HG03095 (cell line): ENCODE measurements around the gene RPTOR.
"Not testable (repeated sequence)": the region's sequence is repeated elsewhere in the genome, so short reads cannot be mapped to it uniquely, and the experiment has no call there.

ENCODE experiments used
- ATAC-seq: cut with Tn5 transposase; IDR thresholded peaks from one replicate; pipeline ENCODE4 v1.9.1; 2021; ENCODE audit warnings: moderate library complexity; ENCODE audit not compliant: unreplicated experiment

Gene RPTOR

DNA sequence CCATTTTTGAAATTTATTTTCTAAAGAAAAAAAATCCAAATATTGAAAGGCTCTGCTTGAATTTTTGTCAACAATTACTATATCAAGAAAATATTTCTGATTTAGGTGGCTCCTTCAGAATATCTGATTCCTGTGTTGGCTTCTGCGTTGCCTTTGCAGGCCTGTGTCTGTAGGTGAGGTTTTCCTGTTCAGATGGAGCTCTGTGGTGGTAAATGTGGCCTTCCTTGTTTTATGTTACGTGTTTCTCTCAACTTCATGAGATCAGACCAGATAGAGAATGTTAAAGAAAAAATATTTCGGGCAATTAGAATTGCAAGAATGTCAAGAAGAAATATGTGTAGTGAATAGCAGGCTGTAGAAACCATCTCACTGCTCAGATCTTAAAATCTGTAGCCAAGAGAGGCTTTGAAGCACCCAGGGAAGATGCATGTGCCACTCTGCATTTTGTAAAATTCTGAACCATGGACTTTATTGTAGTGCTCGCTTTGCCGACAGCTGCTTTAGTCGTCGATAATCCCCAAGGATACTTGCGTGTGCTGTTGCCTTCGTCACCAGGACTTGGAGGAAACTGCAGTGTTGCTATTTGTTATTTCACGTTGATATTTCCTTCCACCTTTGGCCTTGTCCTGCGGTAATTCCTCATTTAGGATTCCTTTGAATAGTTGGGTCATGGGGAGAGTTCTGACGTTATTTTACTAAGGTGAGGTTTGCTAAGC lies 69.9 kb downstream of the RPTOR start:
- no peak for ATAC-seq

GRCh38 chr17:80615376-80615775 lies 70.7 kb downstream of the RPTOR start:
- ATAC-seq = no peak

- no peak for ATAC-seq
These were observed 72.1 kb downstream of the RPTOR start for GRCh38 chr17:80616705-80617104.

GRCh38 chr17:80618304-80618703 lies 73.7 kb downstream of the RPTOR start:
- no peak for ATAC-seq

- no peak for ATAC-seq
These were observed 75.0 kb downstream of the RPTOR start for GRCh38 chr17:80619535-80620235.

DNA sequence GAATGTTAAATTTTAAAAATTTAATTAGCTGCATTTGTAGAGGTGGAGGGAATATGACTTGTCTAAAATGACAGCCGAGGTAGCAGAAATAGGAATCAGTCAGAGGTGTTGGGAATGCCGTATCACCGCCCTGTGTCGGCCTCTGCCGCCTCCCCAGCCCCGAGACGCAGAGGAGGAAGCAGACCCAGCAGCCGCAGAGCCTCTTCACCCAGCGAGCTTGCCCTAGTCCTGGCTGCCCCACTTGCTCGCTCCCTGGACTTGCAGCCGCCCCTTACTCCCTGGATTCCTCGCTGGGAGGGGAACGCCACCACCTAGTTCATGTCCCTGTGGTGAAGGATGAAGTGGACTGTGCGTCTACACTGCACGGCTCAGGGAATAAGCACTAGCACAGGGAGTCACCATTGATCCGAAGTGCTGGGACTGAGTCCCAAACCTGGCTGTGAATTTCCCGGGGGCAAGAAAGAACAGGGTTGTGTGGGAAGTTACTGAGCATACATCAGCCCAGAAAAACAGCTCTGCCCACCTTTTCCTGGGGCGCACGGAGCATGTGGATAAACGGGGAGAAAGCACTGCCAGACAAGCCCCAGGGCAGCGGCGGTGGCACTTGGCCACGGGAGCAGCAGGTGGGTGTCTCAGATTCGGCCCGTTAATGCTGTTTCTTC lies 76.8 kb downstream of the RPTOR start:
- ATAC-seq = no peak

DNA sequence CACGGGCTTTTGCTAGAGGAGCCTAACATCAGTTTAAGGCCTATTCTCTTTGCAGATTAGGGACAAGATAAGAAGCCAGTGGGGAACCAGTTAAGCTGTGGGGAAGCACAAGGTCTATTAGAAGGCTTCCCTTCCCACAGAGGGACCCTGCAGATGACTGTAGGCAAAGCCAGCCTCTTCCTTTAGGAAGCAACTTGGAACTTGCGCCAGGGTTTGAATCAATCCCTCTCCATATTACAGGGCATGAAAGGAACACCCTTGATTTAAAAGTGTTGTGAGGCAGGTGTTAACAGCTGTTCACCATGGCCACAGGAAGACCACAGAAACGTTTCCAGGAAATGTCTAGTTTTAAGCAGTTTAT lies 77.3 kb downstream of the RPTOR start:
- no peak for ATAC-seq

DNA sequence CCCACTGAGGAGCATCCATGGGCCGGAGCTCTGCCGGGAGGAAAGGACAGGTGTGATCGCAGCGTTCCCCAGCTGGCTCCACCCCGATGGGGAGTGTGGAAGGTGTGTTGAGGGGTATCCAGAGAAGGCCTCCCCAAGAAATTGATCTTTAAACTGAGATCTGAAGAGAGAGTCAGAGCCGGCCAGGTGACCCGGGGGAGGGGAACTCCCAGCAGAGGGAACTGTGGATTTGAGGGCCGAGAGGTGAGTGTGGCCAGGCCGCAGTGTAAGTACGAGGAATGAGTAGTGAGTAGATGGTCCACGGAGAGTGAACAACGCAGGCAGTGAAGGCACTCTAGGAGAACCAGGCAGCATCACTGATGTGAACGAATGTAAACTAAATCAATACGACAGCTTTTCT lies 80.2 kb downstream of the RPTOR start:
- no peak for ATAC-seq

- ATAC-seq = no peak
These were observed 81.0 kb downstream of the RPTOR start for GRCh38 chr17:80625627-80626026.

DNA sequence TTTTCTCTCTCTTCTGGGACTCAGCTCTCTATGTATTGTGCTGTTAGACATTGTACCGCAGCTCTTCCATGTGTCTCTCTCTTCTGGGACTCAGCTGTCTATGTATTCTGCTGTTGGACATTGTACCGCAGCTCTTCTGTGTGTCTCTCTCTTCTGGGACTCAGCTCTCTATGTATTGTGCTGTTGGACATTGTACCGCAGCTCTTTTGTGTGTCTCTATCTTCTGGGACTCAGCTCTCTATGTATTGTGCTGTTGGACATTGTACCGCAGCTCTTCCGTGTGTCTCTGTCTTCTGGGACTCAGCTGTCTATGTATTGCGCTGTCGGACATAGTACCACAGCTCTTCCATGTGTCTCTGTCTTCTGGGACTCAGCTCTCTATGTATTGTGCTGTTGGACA lies 84.2 kb downstream of the RPTOR start:
- ATAC-seq = not testable (repeated sequence)

DNA sequence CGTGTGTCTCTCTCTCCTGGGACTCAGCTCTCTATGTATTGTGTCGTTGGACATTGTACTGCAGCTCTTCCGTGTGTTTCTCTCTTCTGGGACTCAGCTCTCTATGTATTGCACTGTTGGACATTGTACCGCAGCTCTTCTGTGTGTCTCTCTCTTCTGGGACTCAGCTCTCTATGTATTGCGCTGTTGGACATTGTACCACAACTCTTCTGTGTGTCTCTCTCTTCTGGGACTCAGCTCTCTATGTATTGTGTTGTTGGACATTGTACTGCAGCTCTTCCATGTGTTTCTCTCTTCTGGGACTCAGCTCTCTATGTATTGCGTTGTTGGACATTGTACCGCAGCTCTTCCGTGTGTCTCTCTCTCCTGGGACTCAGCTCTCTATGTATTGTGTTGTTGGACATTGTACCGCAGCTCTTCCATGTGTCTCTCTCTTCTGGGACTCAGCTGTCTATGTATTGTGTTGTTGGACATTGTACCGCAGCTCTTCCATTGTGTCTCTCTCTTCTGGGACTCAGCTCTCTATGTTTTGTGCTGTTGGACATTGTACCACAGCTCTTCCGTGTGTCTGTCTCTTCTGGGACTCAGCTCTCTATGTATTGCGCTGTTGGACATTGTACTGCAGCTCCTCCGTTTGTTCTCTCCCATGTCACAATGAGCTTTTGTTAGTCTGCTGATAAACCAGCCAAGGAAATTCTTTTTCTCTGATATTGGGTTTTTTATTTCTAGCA lies 84.8 kb downstream of the RPTOR start:
- no peak for ATAC-seq

DNA sequence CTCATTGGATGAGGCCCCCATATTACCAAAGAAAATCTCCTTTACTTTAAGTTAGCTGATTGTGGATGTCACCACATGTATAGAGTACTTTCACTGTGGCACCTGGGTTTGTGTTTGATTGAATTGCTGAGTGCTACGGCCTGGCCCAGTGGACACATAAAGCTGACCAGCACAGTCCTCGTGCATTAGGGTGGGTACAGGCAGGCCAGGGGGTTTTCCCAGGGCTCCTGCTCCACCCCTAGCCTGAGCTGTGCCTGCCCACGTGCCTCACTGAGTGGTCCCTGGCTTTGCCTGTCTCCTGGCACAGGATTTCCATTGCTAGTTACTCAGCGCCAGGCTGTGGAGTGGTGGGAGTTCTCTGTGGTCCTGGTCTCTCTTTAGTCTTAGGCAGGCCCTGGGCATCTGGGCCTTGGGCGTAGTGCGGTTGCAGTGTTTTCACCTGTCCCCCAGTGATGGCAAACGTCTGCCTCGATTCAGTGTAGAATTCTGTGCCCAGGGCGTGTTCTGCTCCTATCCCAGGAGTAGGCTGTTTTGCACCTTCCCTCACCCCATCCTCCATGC lies 86.0 kb downstream of the RPTOR start:
- no peak for ATAC-seq

- ATAC-seq = no peak
These were observed 86.8 kb downstream of the RPTOR start for GRCh38 chr17:80631142-80632045.

GRCh38 chr17:80632046-80632581 lies 87.5 kb downstream of the RPTOR start:
- ATAC-seq = no peak

DNA sequence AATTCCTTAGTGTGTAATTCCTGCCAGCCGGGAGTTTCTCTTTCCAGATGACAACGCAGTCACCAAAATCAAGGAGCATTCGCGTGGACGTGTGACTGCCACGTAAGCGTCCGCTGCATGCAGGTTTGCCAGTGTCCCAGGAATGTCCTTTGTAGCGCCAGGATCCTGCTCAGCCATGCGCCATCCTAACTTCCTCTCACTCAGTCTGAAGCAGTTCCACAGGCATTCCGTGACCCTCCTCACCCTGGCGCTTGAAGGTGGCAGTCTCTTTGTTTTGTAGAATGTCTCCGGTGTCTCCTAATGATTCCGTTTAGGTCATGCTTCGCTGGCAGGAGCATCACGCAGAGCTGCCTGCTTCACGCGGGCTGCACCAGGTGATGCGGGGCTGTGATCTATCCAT lies 88.6 kb downstream of the RPTOR start:
- ATAC-seq = no peak

DNA sequence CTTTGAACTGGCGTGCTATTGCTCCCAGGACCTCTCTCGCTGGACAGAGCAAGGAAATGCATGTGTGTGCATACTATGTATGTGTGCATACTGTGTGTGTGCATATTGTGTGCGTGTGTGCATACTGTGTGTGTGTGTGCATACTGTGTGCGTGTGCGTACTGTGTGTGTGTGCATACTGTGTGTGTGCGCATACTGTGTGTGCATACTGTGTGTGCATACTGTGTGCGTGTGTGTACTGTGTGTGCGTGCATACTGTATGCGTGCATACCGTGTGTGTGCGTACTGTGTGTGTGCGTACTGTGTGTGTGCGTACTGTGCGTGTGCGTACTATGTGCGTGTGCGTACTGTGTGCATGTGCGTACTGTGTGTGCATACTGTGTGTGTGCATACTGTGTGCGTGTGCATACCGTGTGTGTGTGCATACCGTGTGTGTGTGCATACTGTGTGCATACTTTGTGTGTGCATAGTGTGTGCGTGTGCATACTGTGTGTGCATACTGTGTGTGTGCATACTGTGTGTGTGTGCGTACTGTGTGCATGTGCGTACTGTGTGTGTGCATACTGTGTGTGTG lies 89.4 kb downstream of the RPTOR start:
- no peak for ATAC-seq

GRCh38 chr17:80636361-80637018 lies 91.9 kb downstream of the RPTOR start:
- ATAC-seq = no peak

- ATAC-seq = no peak
These were observed 92.6 kb downstream of the RPTOR start for GRCh38 chr17:80637048-80637781.
